HUES6 (cell line): Measurements from ENCODE around the gene TBC1D5.

Source experiments
- H3K27ac ChIP-seq: 2 replicates; pipeline ENCODE4 v1.7.0; 2013; ENCODE audit warnings: low read depth, mild to moderate bottlenecking, low read length, inconsistent platforms
- H3K27me3 ChIP-seq: 2 replicates; pipeline ENCODE4 v1.6.1; 2013; ENCODE audit warnings: low read length; ENCODE audit not compliant: control insufficient read depth, insufficient read depth
- H3K36me3 ChIP-seq: 2 replicates; pipeline ENCODE4 v1.6.1; 2013; ENCODE audit warnings: low read length; ENCODE audit not compliant: control insufficient read depth, insufficient read depth
- H3K4me1 ChIP-seq: 2 replicates; pipeline ENCODE4 v1.6.1; 2013; ENCODE audit warnings: low read length; ENCODE audit not compliant: control insufficient read depth, insufficient read depth
- H3K4me3 ChIP-seq: 2 replicates; pipeline ENCODE4 v1.5.1; 2013; ENCODE audit warnings: low read depth, low read length
- H3K9ac ChIP-seq: one replicate; pipeline ENCODE4 v1.6.1; 2013; ENCODE audit warnings: mild to moderate bottlenecking, low read length
- H3K9me3 ChIP-seq: 2 replicates; pipeline ENCODE4 v1.6.1; 2013; ENCODE audit warnings: low read depth, low read length; ENCODE audit not compliant: control insufficient read depth, insufficient read depth

The TBC1D5 gene

GRCh38 chr3:17119201-17120072, 623.0 kb downstream of the TBC1D5 start:
- Histone ChIP-seq H3K9me3 (peaks cover 5% of the 10 kb centered on the region), H3K4me1 (no peaks in the 10 kb centered on the region), H3K36me3 (no peaks in the 10 kb centered on the region), H3K27me3 (no peaks in the 10 kb centered on the region), H3K9ac (no peak overlapping the region), H3K27ac (no peak overlapping the region), H3K4me3 (no peak overlapping the region)

- Histone ChIP-seq H3K27me3 (no peaks in the 10 kb centered on the region), H3K9ac (no peak overlapping the region), H3K4me1 (no peaks in the 10 kb centered on the region), H3K36me3 (no peaks in the 10 kb centered on the region), H3K9me3 (peaks cover 5% of the 10 kb centered on the region), H3K27ac (no peak overlapping the region), H3K4me3 (no peak overlapping the region)
Measured at GRCh38 chr3:17118771-17119170, 623.7 kb downstream of the TBC1D5 start.

GRCh38 chr3:17116007-17116600, 626.3 kb downstream of the TBC1D5 start:
- Histone ChIP-seq H3K27me3 (no peaks in the 10 kb centered on the region), H3K4me3 (no peak overlapping the region), H3K9me3 (no peaks in the 10 kb centered on the region; the same call in 1 of the 2 replicates), H3K4me1 (0 out of 2 replicates have a peak, but pooled peaks cover under 1% of the 10 kb centered on the region), H3K27ac (no peak overlapping the region), H3K36me3 (no peaks in the 10 kb centered on the region), H3K9ac (no peak overlapping the region)

GRCh38 chr3:17115186-17115585, 627.2 kb downstream of the TBC1D5 start:
- no peaks in the 10 kb centered on the region; the same call in 1 of the 2 replicates for H3K9me3 ChIP-seq
- H3K36me3 ChIP-seq: no peaks in the 10 kb centered on the region
- no peak overlapping the region for H3K9ac ChIP-seq
- no peaks in the 10 kb centered on the region for H3K27me3 ChIP-seq
- H3K4me1 ChIP-seq: 0 out of 2 replicates have a peak, but pooled peaks cover 3% of the 10 kb centered on the region
- H3K27ac ChIP-seq: no peak overlapping the region
- H3K4me3 ChIP-seq: no peak overlapping the region

- Histone ChIP-seq H3K36me3 (no peaks in the 10 kb centered on the region), H3K27ac (no peak overlapping the region), H3K9ac (no peak overlapping the region), H3K4me3 (no peak overlapping the region), H3K27me3 (no peaks in the 10 kb centered on the region), H3K4me1 (0 out of 2 replicates have a peak, but pooled peaks cover 3% of the 10 kb centered on the region), H3K9me3 (no peaks in the 10 kb centered on the region)
Measured at GRCh38 chr3:17111586-17111985, 630.8 kb downstream of the TBC1D5 start.

- H3K27ac ChIP-seq: no peak overlapping the region
- no peaks in the 10 kb centered on the region for H3K36me3 ChIP-seq
- H3K9ac ChIP-seq: no peak overlapping the region
- H3K27me3 ChIP-seq: no peaks in the 10 kb centered on the region
- 0 out of 2 replicates have a peak, but pooled peaks cover 3% of the 10 kb centered on the region for H3K4me1 ChIP-seq
- H3K9me3 ChIP-seq: no peaks in the 10 kb centered on the region
- H3K4me3 ChIP-seq: no peak overlapping the region
Measured at GRCh38 chr3:17110660-17111396, 631.6 kb downstream of the TBC1D5 start.
